DMS153 treated with DMSO at 0.1 percent for 48 hours (cell line): ENCODE data around the gene KIAA0319L.
A peak's percentile ranks its signal among the peaks of the same experiment; 100 is the strongest.
"Not testable (repeated sequence)": the region's sequence is repeated elsewhere in the genome, so short reads cannot be mapped to it uniquely, and the experiment has no call there.

Experiments
- DNase-seq: peaks from one replicate; lab custom pipeline; 2025; ENCODE audit not compliant: unreplicated experiment; lab: John Stamatoyannopoulos, UW

Gene KIAA0319L

GRCh38 chr1:35499231-35499630, 58.0 kb downstream of the KIAA0319L start:
- no peak for DNase-seq

GRCh38 chr1:35497571-35497970, 59.6 kb downstream of the KIAA0319L start:
- DNase-seq, result no peak

- no peak for DNase-seq
Observed at GRCh38 chr1:35490250-35490649, 67.0 kb downstream of the KIAA0319L start.

- no peak for DNase-seq
Observed at GRCh38 chr1:35488336-35488735, 68.9 kb downstream of the KIAA0319L start.

GRCh38 chr1:35486858-35487408, 70.3 kb downstream of the KIAA0319L start:
- no peak for DNase-seq

GRCh38 chr1:35481229-35481628, 76.0 kb downstream of the KIAA0319L start:
- DNase-seq, result no peak

- DNase-seq, result no peak
Observed at GRCh38 chr1:35477870-35478269, 79.3 kb downstream of the KIAA0319L start.

GRCh38 chr1:35475856-35476674, 81.1 kb downstream of the KIAA0319L start:
- DNase-seq, result peak; percentile 33

GRCh38 chr1:35475356-35475755, 81.8 kb downstream of the KIAA0319L start:
- no peak for DNase-seq

GRCh38 chr1:35473216-35473615, 84.0 kb downstream of the KIAA0319L start:
- not testable (repeated sequence) for DNase-seq

GRCh38 chr1:35470977-35471613, 86.1 kb downstream of the KIAA0319L start:
- no peak for DNase-seq

GRCh38 chr1:35466120-35466519, 91.1 kb downstream of the KIAA0319L start:
- DNase-seq, result no peak

GRCh38 chr1:35463749-35464148, 93.5 kb downstream of the KIAA0319L start:
- not testable (repeated sequence) for DNase-seq

GRCh38 chr1:35463232-35463631, 94.0 kb downstream of the KIAA0319L start:
- no peak for DNase-seq

GRCh38 chr1:35461966-35462651, 95.1 kb downstream of the KIAA0319L start:
- DNase-seq, result no peak

- no peak for DNase-seq
Observed at GRCh38 chr1:35460796-35461195, 96.4 kb downstream of the KIAA0319L start.

- DNase-seq, result no peak
Observed at GRCh38 chr1:35454616-35455015, 102.6 kb downstream of the KIAA0319L start.

- no peak for DNase-seq
Observed at GRCh38 chr1:35454176-35454575, 103.0 kb downstream of the KIAA0319L start.

- DNase-seq, result no peak
Observed at GRCh38 chr1:35453031-35453430, 104.2 kb downstream of the KIAA0319L start.

GRCh38 chr1:35452106-35452774, 105.0 kb downstream of the KIAA0319L start:
- no peak for DNase-seq

- DNase-seq, result peak; percentile 84
Observed at GRCh38 chr1:35451125-35451528, 106.1 kb downstream of the KIAA0319L start.
